ENCODE results near the gene PPP5C.

DNA sequence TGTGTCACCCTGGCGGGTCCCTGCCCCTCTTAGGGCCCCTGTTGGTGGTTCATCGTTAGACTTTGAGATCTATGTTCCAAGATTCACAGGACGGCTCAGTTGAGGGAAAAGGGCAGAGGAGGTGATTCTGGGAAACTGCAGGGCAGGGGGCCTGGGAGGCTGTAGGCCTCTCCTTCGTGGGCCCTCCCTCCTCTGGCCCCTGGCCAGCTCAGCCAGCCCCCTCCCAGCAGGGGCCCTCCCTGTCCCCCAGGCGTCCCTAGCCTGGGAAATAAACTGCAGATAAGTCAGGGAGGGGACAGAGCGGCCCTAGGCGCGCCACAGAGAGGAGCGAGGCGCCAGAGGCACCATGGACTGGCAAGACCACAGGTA is 43.6 kb upstream of the PPP5C start:
- TF ChIP-seq, protein P1, sequence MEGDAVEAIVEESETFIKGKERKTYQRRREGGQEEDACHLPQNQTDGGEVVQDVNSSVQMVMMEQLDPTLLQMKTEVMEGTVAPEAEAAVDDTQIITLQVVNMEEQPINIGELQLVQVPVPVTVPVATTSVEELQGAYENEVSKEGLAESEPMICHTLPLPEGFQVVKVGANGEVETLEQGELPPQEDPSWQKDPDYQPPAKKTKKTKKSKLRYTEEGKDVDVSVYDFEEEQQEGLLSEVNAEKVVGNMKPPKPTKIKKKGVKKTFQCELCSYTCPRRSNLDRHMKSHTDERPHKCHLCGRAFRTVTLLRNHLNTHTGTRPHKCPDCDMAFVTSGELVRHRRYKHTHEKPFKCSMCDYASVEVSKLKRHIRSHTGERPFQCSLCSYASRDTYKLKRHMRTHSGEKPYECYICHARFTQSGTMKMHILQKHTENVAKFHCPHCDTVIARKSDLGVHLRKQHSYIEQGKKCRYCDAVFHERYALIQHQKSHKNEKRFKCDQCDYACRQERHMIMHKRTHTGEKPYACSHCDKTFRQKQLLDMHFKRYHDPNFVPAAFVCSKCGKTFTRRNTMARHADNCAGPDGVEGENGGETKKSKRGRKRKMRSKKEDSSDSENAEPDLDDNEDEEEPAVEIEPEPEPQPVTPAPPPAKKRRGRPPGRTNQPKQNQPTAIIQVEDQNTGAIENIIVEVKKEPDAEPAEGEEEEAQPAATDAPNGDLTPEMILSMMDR (conservative IDR thresholded peaks at IDR 0.05; ENCODE audit: low read length): no peak
- TF ChIP-seq EZH2phosphoT487 (IDR thresholded peaks at IDR 0.05; ENCODE audit: borderline replicate concordance): no peak
